HCT116 (cell line): ENCODE results near the gene SIGLEC14.

ENCODE experiments used
- POLR2A ChIP-seq: IDR thresholded peaks from 2 replicates; pipeline ENCODE4 v1.7.0; 2011; ENCODE audit warnings: borderline replicate concordance; ENCODE audit not compliant: insufficient read depth, insufficient read length; ENCODE audit errors: extremely low read depth
- TF ChIP-seq, protein P1 (sequence below), 3 experiments: fragments of 200-600 bp in 1 of 3; sonication (generic) in 1 of 3; IDR thresholded peaks in 2 of 3; conservative IDR thresholded peaks in 1 of 3; 2 replicates each; pipeline ENCODE4 v1.5.1; 2012 to 2017; ENCODE audit warnings: low read depth in 2 of 3, low read length in 2 of 3, antibody characterized with exemption in 1 of 3, borderline replicate concordance in 1 of 3, control low read depth in 1 of 3, mild to moderate bottlenecking in 1 of 3, mixed read lengths in 1 of 3, mixed run types in 1 of 3, moderate library complexity in 1 of 3; ENCODE audit not compliant: insufficient read depth in 1 of 3

DNA sequence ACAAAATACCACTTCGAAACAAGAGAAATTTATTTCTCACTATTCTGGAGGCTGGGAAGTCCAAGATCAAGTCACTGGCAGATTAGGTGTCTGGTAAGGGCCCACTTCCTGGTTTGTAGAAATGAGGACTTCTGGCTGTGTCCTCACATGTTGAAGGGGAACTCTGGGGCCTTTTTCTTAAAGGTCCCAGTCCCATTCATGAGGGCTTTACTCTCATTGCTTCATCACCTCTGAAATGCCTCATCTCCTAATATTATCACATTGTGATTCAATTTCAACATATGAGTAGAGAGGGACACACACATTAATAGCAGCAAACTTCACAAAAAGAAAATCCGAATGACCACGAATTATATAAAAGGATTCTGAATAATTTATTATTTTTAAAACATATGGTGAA lies 21.6 kb upstream of the SIGLEC14 start:
- TF ChIP-seq POLR2A = no peak
- TF ChIP-seq, protein P1, sequence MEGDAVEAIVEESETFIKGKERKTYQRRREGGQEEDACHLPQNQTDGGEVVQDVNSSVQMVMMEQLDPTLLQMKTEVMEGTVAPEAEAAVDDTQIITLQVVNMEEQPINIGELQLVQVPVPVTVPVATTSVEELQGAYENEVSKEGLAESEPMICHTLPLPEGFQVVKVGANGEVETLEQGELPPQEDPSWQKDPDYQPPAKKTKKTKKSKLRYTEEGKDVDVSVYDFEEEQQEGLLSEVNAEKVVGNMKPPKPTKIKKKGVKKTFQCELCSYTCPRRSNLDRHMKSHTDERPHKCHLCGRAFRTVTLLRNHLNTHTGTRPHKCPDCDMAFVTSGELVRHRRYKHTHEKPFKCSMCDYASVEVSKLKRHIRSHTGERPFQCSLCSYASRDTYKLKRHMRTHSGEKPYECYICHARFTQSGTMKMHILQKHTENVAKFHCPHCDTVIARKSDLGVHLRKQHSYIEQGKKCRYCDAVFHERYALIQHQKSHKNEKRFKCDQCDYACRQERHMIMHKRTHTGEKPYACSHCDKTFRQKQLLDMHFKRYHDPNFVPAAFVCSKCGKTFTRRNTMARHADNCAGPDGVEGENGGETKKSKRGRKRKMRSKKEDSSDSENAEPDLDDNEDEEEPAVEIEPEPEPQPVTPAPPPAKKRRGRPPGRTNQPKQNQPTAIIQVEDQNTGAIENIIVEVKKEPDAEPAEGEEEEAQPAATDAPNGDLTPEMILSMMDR (IDR thresholded peaks at IDR 0.05 in 2 of 3, conservative IDR thresholded peaks at IDR 0.05 in 1 of 3; ENCODE audit: borderline replicate concordance in 1 of 3, insufficient read depth in 1 of 3, low read depth in 2 of 3, low read length in 2 of 3) = no peak
